Measurements from ENCODE around the gene ANHX. TPM values are rescaled to one million over a fixed set of nuclear protein-coding genes. Genes with fewer than 3 reads are reported as not detected.

ANHX gene
- total and polyA plus RNA-seq, 2 of the 13 experiments (the other 11 are each of a cell fraction or from before 2014, with no cell fraction given): not detected

GRCh38 chr12:133231001-133231400 lies 4.7 kb downstream of the ANHX start:
- H4K20me1 ChIP-seq (ENCODE audit: insufficient read depth, low read length): no peaks in the 10 kb centered on the region
- ChIA-PET CTCF (ENCODE audit: low intra/inter-chr PET ratio, low total read pairs) (no interaction called here), POLR2A (no interaction called here)
- intact Hi-C loops (cut with micrococcal nuclease; ENCODE audit: unreplicated experiment) (no loop called here), in situ Hi-C loops (cut with HindIII; ENCODE audit: extremely low pct_ligation_motif_present, low pct_unique_long_range_greater_than_20kb) (no loop called here)
- no peak overlapping the region for H3K9ac ChIP-seq (ENCODE audit: insufficient read depth, low read depth, low read length)
- H3K27ac ChIP-seq (ENCODE audit: extremely low read length, insufficient read depth, low read length): no peak overlapping the region
- no peak overlapping the region for H3K4me3 ChIP-seq (replicated peaks in 1 of 3; ENCODE audit: insufficient read depth in 1 of 3, low read depth in 2 of 3, low read length in 3 of 3)
- FAIRE-seq (no peak), DNase-seq (ENCODE audit: low spot score) (no peak), ATAC-seq (no peak)
- 62% methylated on average over 2 of the region's 3 CpGs for WGBS (ENCODE audit: low lambda C conversion rate)
- no peaks in the 10 kb centered on the region for H3K36me3 ChIP-seq (replicated peaks in 1 of 2; ENCODE audit: control insufficient read depth in 1 of 2, insufficient read depth in 2 of 2, low read length in 2 of 2)
- BruUV-seq (replicated peaks): no TSS peak
- H2AFZ ChIP-seq (ENCODE audit: low read length): no peak overlapping the region
- H3K27me3 ChIP-seq (ENCODE audit: control insufficient read depth in 1 of 2, insufficient read depth in 2 of 2, low read length in 2 of 2): no peaks in the 10 kb centered on the region
- TF ChIP-seq FOXK1 (CRISPR knock-in tag; IDR thresholded peaks at IDR 0.05; ENCODE audit: borderline replicate concordance, low read depth): no peak
- H3K4me1 ChIP-seq (ENCODE audit: insufficient read depth, low read length): no peaks in the 10 kb centered on the region
- no peak overlapping the region for H3K4me2 ChIP-seq (ENCODE audit: low read depth, low read length)
- H3K9me3 ChIP-seq (ENCODE audit: low read length): peaks cover 96% of the 10 kb centered on the region
- no peaks in the 10 kb centered on the region for H3K79me2 ChIP-seq (ENCODE audit: insufficient read depth, low read length)

GRCh38 chr12:133227281-133227852 lies 8.3 kb downstream of the ANHX start:
- H3K27ac ChIP-seq (ENCODE audit: extremely low read length, insufficient read depth, low read length): no peak overlapping the region
- H4K20me1 ChIP-seq (ENCODE audit: insufficient read depth, low read length): no peaks in the 10 kb centered on the region
- no peak overlapping the region for H3K9ac ChIP-seq (ENCODE audit: insufficient read depth, low read depth, low read length)
- FAIRE-seq: no peak
- intact Hi-C loops (cut with micrococcal nuclease; ENCODE audit: unreplicated experiment): no loop called here
- BruUV-seq (replicated peaks): no TSS peak
- POLR2A ChIA-PET: no interaction called here
- H2AFZ ChIP-seq (ENCODE audit: low read length): no peak overlapping the region
- H3K4me2 ChIP-seq (ENCODE audit: low read depth, low read length): no peak overlapping the region
- ATAC-seq: no peak
- H3K4me3 ChIP-seq (replicated peaks in 1 of 3; ENCODE audit: insufficient read depth in 1 of 3, low read depth in 2 of 3, low read length in 3 of 3): no peak overlapping the region
- CTCF ChIA-PET (ENCODE audit: low intra/inter-chr PET ratio, low total read pairs): no interaction called here
- in situ Hi-C loops (cut with HindIII; ENCODE audit: extremely low pct_ligation_motif_present, low pct_unique_long_range_greater_than_20kb): no loop called here
- H3K4me1 ChIP-seq (ENCODE audit: insufficient read depth, low read length): no peaks in the 10 kb centered on the region
- no peaks in the 10 kb centered on the region for H3K36me3 ChIP-seq (replicated peaks in 1 of 2; ENCODE audit: control insufficient read depth in 1 of 2, insufficient read depth in 2 of 2, low read length in 2 of 2)
- TF ChIP-seq ZHX2 (IDR thresholded peaks at IDR 0.05; ENCODE audit: low read depth) (no peak), ZHX2 (CRISPR knock-in tag; IDR thresholded peaks at IDR 0.05; ENCODE audit: borderline replicate concordance) (no peak), ZFP62 (CRISPR knock-in tag; IDR thresholded peaks at IDR 0.05) (no peak), NONO (IDR thresholded peaks at IDR 0.05) (no peak), NONO (CRISPR knock-in tag; conservative IDR thresholded peaks at IDR 0.05) (no peak), ZNF441 (CRISPR knock-in tag; IDR thresholded peaks at IDR 0.05; ENCODE audit: borderline replicate concordance) (no peak), YY1 (IDR thresholded peaks at IDR 0.05; ENCODE audit: insufficient read depth, insufficient replicate concordance, low read depth, low read length) (no peak), ZNF3 (CRISPR knock-in tag; IDR thresholded peaks at IDR 0.05) (no peak), CAMTA2 (CRISPR knock-in tag; IDR thresholded peaks at IDR 0.05; ENCODE audit: borderline replicate concordance) (no peak), ZNF567 (CRISPR knock-in tag; IDR thresholded peaks at IDR 0.05; ENCODE audit: borderline replicate concordance) (no peak), STAT5B (CRISPR knock-in tag; IDR thresholded peaks at IDR 0.05) (no peak), U2AF2 (IDR thresholded peaks at IDR 0.05; ENCODE audit: low read depth, low read length) (no peak), RXRA (CRISPR knock-in tag; IDR thresholded peaks at IDR 0.05) (no peak)
- H3K79me2 ChIP-seq (ENCODE audit: insufficient read depth, low read length): no peaks in the 10 kb centered on the region
- no peaks in the 10 kb centered on the region for H3K27me3 ChIP-seq (ENCODE audit: control insufficient read depth in 1 of 2, insufficient read depth in 2 of 2, low read length in 2 of 2)
- H3K9me3 ChIP-seq (ENCODE audit: low read length): peaks cover 90% of the 10 kb centered on the region
- DNase-seq (ENCODE audit: low spot score): no peak
- no CpG with 5 or more reads among the region's 7 CpGs for WGBS (ENCODE audit: low lambda C conversion rate)
